Placental pericyte (primary cell): ENCODE measurements around the gene PSIP1. TPM values are rescaled to one million over a fixed set of nuclear protein-coding genes. Genes with fewer than 3 reads are reported as not detected.

Experiments used
- small RNA-seq: library from RNA; depleted of rRNA; stranded (forward); fragments of <200 nt; gene quantifications from one replicate; pipeline ENCODE3, GENCODE V24; 2012; ENCODE audit warnings: low replicate concordance
- total RNA-seq: library from RNA; depleted of rRNA; stranded (reverse); fragments of >200 nt; gene quantifications from 2 replicates; pipeline ENCODE4 v1.2.3, GENCODE V29; 2012

Gene PSIP1
- total RNA-seq, result 26.5 and 35.8 TPM in 2 replicates

GRCh38 chr9:15510789-15511575 lies at the start of gene PSIP1:
TSS of gene PSIP1 (minus strand) at chr9:15510970. CDS start at chr9:15510188, 782 bp downstream.

DNA sequence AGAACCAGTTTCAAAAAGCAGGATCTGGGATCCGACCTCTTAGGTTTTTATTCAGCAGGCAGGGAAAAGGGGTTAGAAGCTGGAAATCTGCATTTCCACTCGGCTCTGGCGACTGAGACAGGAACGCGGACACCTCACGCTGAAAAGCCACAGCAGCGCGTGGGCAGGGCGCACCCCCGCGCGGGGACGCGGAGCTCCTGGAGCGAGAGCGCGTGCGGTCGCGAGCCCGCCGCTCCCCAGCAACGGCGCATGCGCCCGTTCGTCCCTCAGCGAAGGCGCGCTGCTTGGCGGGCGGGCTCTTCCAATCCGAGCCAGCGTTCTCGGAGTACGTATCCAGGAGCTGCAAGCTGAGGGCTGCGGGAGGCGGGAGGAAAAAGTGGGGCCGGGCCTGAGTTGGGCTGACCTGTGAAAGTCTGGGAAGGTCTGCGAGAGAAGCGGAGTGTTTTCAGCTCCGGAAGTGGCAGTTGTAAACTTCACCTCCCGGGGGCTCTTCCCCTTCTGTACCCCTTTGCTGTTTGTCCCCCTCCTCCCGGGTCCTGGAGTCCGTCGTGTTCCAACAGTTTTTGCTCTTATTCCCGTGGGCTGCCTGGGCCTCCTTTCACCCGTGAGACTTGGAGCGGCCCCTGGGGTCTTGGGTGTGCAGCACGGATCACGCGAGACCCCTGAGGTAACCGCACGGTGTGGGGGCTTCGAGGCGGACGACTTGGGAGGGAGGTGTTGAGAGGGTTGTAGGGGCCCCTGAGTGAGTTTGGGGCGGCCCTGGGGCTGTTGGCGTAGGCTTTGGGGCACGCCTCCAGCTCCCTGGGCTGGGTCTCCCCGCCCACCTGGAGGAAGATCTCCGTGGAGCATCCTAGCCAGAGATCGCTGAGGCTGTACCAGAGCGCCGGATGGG lies 42.1 kb upstream of the PSIP1 start, which contains the start of gene CCDC171:
TSS of gene CCDC171 (plus strand) at position 408 of the 892 bp plus-strand sequence. CDS start 11,046 bp downstream, outside the sequence.

GRCh38 chr9:15422372-15423230 lies 88.2 kb downstream of the PSIP1 start, which contains the start of gene SNAPC3:
TSS of gene SNAPC3 (plus strand) at chr9:15422876. CDS start at chr9:15422880, 4 bp downstream.

Small RNA genes within 50 kb of the gene (small RNA-seq; reads per million reads assigned to genes)
- not detected for gene AL513423.1
- gene RN7SL98P, result not detected
- not detected for gene RNU6-246P
- gene RNU6-319P, result not detected

Other genes with a start within 250 kb of the PSIP1 start
- gene TTC39B, start 203.8 kb downstream of the PSIP1 start, total RNA-seq, result 8.5 and 11.9 TPM in 2 replicates
- 32.4 and 50.8 TPM in 2 replicates for gene SNAPC3, start 88.1 kb downstream of the PSIP1 start, total RNA-seq
- gene CCDC171, start 42.1 kb upstream of the PSIP1 start, total RNA-seq, result 1.3 and 5.0 TPM in 2 replicates